Mesenteric fat pad (tissue), 1 donor: ENCODE results near the gene ABCA6. TPM values are rescaled to one million over a fixed set of nuclear protein-coding genes. Genes with fewer than 3 reads are reported as not detected.
"Not testable (repeated sequence)": the region's sequence is repeated elsewhere in the genome, so short reads cannot be mapped to it uniquely, and the experiment has no call there.

Source experiments
- DNase-seq: peaks from one replicate; pipeline ENCODE4 v3.0.0-alpha.2; 2020; ENCODE audit warnings: low spot score
- long read RNA-seq: library from polyadenylated mRNA; unstranded; transcript quantifications from one replicate; pipeline ENCODE4 v2.0.0, GENCODE V29; 2020
- total RNA-seq: library from RNA; stranded (reverse); fragmentation: NEBNext Ultra II Directional; extraction: Animal tissue kit (Norgen Biotek cat#: 25700); gene quantifications from one replicate; pipeline ENCODE4 v1.2.1, GENCODE V29; 2021
- donor health status: DM: yes; HTN: yes; CAD: no.

The ABCA6 gene, protein sequence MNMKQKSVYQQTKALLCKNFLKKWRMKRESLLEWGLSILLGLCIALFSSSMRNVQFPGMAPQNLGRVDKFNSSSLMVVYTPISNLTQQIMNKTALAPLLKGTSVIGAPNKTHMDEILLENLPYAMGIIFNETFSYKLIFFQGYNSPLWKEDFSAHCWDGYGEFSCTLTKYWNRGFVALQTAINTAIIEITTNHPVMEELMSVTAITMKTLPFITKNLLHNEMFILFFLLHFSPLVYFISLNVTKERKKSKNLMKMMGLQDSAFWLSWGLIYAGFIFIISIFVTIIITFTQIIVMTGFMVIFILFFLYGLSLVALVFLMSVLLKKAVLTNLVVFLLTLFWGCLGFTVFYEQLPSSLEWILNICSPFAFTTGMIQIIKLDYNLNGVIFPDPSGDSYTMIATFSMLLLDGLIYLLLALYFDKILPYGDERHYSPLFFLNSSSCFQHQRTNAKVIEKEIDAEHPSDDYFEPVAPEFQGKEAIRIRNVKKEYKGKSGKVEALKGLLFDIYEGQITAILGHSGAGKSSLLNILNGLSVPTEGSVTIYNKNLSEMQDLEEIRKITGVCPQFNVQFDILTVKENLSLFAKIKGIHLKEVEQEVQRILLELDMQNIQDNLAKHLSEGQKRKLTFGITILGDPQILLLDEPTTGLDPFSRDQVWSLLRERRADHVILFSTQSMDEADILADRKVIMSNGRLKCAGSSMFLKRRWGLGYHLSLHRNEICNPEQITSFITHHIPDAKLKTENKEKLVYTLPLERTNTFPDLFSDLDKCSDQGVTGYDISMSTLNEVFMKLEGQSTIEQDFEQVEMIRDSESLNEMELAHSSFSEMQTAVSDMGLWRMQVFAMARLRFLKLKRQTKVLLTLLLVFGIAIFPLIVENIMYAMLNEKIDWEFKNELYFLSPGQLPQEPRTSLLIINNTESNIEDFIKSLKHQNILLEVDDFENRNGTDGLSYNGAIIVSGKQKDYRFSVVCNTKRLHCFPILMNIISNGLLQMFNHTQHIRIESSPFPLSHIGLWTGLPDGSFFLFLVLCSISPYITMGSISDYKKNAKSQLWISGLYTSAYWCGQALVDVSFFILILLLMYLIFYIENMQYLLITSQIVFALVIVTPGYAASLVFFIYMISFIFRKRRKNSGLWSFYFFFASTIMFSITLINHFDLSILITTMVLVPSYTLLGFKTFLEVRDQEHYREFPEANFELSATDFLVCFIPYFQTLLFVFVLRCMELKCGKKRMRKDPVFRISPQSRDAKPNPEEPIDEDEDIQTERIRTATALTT (N-terminal part only)
- total RNA-seq, result 106 TPM
- long read RNA-seq, transcript ABCA6-206 (4 exons, 1,511 nt), result major isoform, 8 of 59 reads
- long read RNA-seq, partial matches to known transcripts, result 46 of 59 reads
- long read RNA-seq, other reads (novel, unspliced or antisense), result 5 of 59 reads

GRCh38 chr17:69141431-69142174 lies at the start of gene ABCA6:
TSS of gene ABCA6 (minus strand) at chr17:69141895. CDS start at chr17:69140703, 1,192 bp downstream.
- no peak for DNase-seq

DNA sequence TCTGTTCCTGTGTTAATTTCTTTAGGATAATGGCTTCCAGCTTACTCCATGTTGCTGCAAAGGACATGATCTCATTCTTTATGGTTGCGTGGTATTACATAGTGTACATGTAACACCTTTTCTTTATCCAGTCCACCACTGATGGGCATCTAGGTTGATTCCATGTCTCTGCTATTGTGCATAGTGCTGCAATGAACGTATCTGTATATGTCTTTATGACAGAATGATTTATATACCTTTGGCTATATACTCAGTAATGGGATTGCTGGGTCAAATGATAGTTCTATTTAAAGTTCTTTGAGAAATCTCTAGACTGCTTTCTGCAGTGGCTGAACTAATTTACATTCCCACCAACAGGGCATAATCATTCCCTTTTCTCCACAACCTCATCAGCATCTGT lies 47.1 kb upstream of the ABCA6 start:
- DNase-seq, result no peak

DNA sequence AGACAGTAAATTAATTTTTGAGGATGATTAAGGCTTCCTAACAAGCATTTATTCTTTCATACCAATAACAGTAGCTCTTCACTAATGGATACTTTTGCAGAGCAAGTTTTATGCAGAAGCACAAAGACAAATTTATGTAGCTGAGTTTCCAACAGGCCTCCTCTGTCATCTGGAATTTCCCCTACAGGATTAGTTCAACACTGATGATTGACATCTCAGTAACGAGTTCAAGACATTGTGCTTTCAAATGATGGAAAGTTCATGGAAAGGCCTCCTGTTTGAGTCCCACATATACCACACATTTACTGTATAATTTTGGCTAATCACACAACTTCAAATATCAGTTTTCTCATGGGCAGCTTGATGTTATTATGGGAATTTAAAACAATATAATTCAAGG lies 46.4 kb upstream of the ABCA6 start:
- no peak for DNase-seq

DNA sequence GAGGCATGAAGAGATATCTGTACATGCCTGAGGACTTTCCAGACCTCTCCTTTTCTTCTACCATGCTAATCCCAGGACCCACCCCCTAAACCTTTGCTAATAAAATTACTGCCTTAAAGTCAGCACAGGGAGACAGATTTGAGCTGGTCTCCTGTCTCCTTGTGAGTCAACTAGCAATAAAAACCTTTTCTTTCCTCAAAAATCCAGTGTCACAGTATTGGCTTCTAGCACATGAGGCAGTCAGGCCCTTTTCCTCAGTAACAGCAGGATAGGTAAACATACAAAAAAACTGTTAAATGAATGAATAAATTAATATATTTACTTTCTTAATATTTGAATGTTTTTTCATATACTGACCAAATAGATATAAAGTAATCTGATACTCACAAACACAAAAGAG lies 45.6 kb upstream of the ABCA6 start:
- no peak for DNase-seq

DNA sequence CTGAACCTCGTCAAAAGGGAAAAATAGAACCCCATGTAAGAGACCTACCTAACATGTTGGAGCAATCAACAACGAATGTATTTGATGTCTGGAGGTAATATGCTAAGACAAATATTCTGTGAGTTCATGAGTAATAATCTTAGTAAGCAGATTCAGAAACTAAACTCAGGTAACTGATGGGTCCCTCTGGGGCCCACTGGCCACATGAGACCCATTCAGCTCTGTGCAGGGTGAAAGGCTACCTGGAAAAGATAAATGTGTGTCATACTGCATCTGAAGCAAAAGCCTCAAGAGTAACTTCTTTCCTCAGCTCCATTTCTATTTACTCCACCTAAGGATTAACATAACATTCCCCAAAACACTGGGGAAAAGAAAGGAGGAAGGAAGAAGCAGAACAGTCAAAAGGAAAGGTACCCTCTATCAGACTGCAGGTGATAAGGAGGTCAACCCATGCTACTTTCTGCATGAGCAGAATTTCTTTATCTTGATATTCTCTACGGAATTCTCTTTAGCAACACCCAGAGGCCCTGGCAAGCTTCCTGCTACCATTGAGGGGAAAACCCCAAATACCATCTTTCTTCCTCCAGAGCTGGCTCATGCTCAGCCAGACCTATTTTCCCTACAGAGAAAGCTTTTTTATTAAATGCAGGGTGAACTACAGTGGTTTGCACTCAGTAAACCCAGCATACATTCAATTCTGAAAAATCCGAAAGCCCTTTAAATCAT lies 37.7 kb upstream of the ABCA6 start:
- no peak for DNase-seq

DNA sequence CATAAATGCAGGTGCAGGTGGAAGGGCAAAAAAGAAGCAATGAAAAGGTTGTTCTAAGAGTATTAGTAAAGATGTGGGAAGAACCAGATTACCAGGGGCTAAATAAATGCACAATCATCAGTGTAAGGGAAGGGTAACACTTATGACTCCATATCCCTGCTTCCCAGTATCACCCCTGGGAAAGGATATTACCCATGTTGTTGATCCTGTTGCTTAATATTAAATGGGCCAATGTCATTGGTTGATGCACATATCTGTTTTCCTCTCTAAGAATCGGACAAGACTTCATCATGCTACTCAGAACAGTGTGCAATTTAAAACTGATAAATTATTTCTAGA lies 34.7 kb upstream of the ABCA6 start:
- DNase-seq, result no peak

DNA sequence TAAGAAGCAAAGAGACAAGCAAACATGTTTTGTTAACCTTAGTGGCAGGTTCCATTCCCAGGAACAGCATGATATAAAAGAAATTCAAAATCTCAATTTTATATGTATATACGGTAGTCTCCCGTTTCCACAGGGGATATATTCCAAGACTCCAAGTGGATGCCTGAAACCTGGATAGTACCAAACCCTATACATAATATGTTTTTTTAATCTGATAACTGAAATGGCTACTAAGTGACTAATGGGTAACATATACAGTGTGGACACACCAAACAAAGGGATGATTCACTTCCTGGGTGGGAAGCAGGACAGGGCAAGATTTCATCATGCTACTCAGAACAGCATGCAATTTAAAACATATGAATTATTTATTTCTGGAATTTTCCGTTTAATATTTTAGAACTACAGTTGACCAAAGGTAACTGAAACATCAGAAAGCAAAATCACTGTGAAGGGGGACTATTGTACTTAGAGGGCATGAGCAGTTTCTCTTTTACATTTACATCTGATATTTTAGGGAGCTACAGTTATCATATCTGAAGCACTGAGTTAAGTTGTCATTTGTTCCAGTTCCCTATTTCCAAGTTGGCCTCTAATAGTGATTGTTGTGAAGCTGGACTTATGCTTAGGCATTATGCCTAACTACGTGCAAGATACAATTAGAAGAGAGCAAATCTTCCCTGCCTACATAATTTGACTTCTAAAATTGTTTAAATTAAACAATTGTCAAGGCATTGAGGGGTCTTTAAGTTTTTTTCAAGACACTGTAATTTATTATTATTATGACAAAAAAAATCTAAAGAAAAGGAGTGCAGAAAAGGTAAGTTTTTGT lies 34.1 kb upstream of the ABCA6 start:
- no peak for DNase-seq

- DNase-seq, result no peak
Observed at GRCh38 chr17:69175262-69175624, 33.5 kb upstream of the ABCA6 start.

GRCh38 chr17:69173118-69173517 lies 31.4 kb upstream of the ABCA6 start:
- no peak for DNase-seq

DNA sequence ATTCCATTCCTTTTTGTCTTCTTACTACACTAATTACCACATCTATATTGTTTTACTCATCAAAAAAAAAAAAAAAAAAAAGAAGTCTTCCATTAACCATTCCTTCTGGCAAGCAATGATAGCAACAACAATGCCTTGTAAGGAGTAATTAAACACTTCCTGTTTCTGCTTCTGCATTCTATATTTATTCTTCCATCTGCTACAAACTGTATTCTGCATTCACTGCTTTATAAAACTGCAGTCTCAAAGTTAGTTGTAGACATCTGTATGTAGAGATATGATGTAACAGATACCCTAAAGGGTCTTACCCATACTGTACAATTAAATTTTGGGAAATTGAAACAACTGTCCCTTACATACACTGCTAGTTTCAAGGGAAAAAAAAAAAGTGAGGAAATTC lies 28.7 kb upstream of the ABCA6 start:
- no peak for DNase-seq

- DNase-seq, result not testable (repeated sequence)
Observed at GRCh38 chr17:69168642-69169041, 26.9 kb upstream of the ABCA6 start.

GRCh38 chr17:69166957-69167356 lies 25.3 kb upstream of the ABCA6 start:
- DNase-seq, result no peak

DNA sequence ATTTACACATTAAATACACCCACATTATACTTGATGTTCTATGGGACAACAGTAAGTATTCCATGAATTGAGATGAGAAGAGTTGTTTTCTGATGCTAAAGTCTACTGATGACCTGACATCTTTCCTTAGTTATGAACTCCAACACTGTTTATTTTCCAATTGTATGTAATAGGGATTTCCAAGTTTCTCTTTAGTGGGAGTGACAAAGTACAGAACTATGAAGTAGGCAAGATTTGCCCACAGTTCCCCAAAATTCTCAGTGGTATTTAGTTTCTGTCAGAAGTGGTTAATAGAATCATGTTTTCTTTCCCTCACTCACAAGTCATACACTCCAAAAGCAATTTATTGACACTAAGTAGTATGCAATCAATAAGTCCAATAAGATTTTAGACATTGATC lies 22.5 kb upstream of the ABCA6 start:
- DNase-seq, result no peak

DNA sequence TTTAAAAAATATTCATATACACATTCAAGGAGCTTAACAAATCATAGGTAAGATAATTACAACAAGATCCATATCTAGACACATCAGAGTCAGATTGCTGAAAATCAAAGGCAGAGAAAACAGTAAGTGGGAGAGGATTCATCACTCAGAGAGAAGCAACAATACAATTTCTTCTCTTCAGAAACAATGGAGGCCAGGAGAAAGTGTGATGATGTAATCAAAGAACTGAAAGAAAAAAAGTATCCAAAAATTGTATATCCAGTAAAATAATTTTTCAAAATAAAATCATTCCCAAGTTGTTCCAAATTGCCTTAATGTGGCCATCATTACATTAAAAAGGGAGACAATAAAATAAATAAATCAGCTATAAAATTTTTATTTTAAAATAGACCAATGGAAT lies 17.7 kb upstream of the ABCA6 start:
- no peak for DNase-seq

DNA sequence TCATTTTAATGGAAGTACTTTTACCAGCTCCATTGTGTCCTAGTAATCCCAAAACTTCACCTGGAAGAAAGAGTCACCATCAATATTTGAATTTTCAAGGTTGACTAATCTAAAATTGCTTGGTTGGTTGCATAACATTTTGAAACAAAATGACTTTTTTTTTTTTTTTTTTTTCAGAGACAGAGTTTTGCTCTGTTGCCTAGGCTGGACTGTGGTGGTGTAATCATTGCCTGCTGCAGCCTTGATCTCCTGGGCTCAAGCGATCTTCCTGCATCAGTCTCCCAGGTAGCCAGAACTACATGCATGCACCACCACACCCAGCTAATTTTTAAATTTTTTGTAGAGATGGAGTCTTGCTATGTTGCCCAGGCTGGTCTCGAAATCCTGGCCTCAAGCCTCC lies 12.6 kb upstream of the ABCA6 start:
- DNase-seq, result no peak

DNA sequence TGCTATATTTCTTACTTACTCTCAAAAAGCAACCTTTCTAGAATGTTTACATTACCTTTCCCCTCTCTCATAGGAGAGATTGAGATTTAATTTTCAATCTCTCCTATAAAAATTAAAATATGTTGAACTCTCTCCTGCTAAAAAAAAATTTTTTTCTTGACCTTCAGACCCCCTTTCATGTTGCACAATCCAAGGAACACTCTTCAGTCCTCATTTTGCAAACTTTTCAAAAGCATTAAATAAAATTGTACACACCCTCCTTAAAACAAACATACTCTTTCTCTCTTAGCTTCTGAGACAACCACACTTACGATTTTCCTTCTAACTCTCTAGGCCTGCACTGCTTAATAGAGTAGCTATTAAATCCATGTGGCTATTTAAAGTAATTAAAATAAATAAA lies 8.6 kb upstream of the ABCA6 start:
- no peak for DNase-seq

- no peak for DNase-seq
Observed at GRCh38 chr17:69147460-69147859, 5.8 kb upstream of the ABCA6 start.

- no peak for DNase-seq
Observed at GRCh38 chr17:69144331-69145255, 2.9 kb upstream of the ABCA6 start.
